ENCODE measurements around the gene DAPK2. TPM values are rescaled to one million over a fixed set of nuclear protein-coding genes. Genes with fewer than 3 reads are reported as not detected.
"Not testable (repeated sequence)": the region's sequence is repeated elsewhere in the genome, so short reads cannot be mapped to it uniquely, and the experiment has no call there.

The DAPK2 gene
- total and polyA plus RNA-seq, 2 of the 4 experiments (the other 2 are of a cell fraction), result 0.34 to 0.36 TPM

- CTCF ChIA-PET, result no interaction called here
- no peaks in the 10 kb centered on the region for H3K79me1 ChIP-seq (ENCODE audit: low read depth in 1 of 2, low read length in 2 of 2)
- dilution Hi-C loops (cut with HindIII; ENCODE audit: low sequenced_read_pairs, unreplicated experiment), result no loop called here
Measured at GRCh38 chr15:64058279-64058678, 12.0 kb upstream of the DAPK2 start.

GRCh38 chr15:64053674-64054073, 7.4 kb upstream of the DAPK2 start:
- BruUV-seq (replicated peaks); H2AK5ac ChIP-seq (ENCODE audit: low read depth, low read length); intact Hi-C loops (cut with micrococcal nuclease); dilution Hi-C loops (cut with HindIII; ENCODE audit: low sequenced_read_pairs, unreplicated experiment); H2BK20ac ChIP-seq (ENCODE audit: low read depth, low read length); H3K18ac ChIP-seq (ENCODE audit: low read depth, low read length); H4K20me1 ChIP-seq (ENCODE audit: insufficient read depth, low read length); H2AK9ac ChIP-seq (replicated peaks; ENCODE audit: low read depth, low read length, poor library complexity); H3K4ac ChIP-seq (ENCODE audit: low read depth, low read length); H3K79me1 ChIP-seq (ENCODE audit: low read depth in 1 of 2, low read length in 2 of 2); DNase-seq; H3K23ac ChIP-seq (ENCODE audit: low read depth, low read length); H2AFZ ChIP-seq (replicated peaks; ENCODE audit: low read length, poor library complexity); H4K91ac ChIP-seq (ENCODE audit: insufficient read depth, low read depth, low read length); H4K8ac ChIP-seq (ENCODE audit: low read depth in 2 of 2, low read length in 2 of 2); H3K4me2 ChIP-seq (ENCODE audit: low read depth, low read length); H2BK120ac ChIP-seq (ENCODE audit: low read depth, low read length); H3K36me3 ChIP-seq (ENCODE audit: control insufficient read depth, insufficient read depth, low read length); H3K4me1 ChIP-seq (ENCODE audit: control insufficient read depth, insufficient read depth, low read length); H3K14ac ChIP-seq (replicated peaks; ENCODE audit: low read depth, low read length); H3K27ac ChIP-seq (ENCODE audit: insufficient read depth, low read length); H3K9me3 ChIP-seq (ENCODE audit: control insufficient read depth, insufficient read depth, low read length); H2BK5ac ChIP-seq (ENCODE audit: low read depth, low read length, poor library complexity, severe bottlenecking); H4K5ac ChIP-seq (ENCODE audit: low read depth, low read length); H2BK15ac ChIP-seq (ENCODE audit: low read depth, low read length); H3K56ac ChIP-seq (ENCODE audit: extremely low read depth, insufficient read depth, low read length); H3K9me1 ChIP-seq (ENCODE audit: insufficient read depth, low read length); ATAC-seq (ENCODE audit: low read depth); POLR2A ChIA-PET (ENCODE audit: unreplicated experiment); H3K9ac ChIP-seq (ENCODE audit: low read depth, low read length); H3K4me3 ChIP-seq (ENCODE audit: insufficient read depth, low read depth, low read length): not testable (repeated sequence)
- H3K27me3 ChIP-seq (ENCODE audit: control insufficient read depth, insufficient read depth, low read length), result peaks cover 14% of the 10 kb centered on the region
- in situ Hi-C loops (cut with MboI; ENCODE audit: low sequenced_read_pairs), result loop anchor here (25.0 kb wide), 2 partner anchors 416 to 766 kb away; partner anchors contain the start of gene APH1B
- CTCF ChIA-PET, result interaction anchor here (1.0 kb wide), 1 partner anchor 299 kb away, joined by 3 read pairs; no protein-coding TSS in a partner anchor
- 86% methylated on average over 5 of the region's 12 CpGs; no CpG with 5 or more reads in 1 of the 2 experiments for WGBS, 2 experiments (ENCODE audit: extremely low coverage in 2 of 2, insufficient read length in 1 of 2)

More at GRCh38 chr15:64058279-64058678, 12.0 kb upstream of the DAPK2 start:
- H4K20me1 ChIP-seq (ENCODE audit: insufficient read depth, low read length), result no peaks in the 10 kb centered on the region
- no peak overlapping the region for H3K18ac ChIP-seq (ENCODE audit: low read depth, low read length)
- H3K9me3 ChIP-seq (ENCODE audit: control insufficient read depth, insufficient read depth, low read length), result no peaks in the 10 kb centered on the region
- TF ChIP-seq BHLHE40 (IDR thresholded peaks at IDR 0.05; ENCODE audit: low read depth, low read length), result no peak
- no peak for TF ChIP-seq CTCF (conservative IDR thresholded peaks at IDR 0.05; ENCODE audit: low read depth, low read length)
- no peak for TF ChIP-seq MAFK (IDR thresholded peaks at IDR 0.05; ENCODE audit: low read depth, low read length)
- no peak for TF ChIP-seq NFE2L2 (IDR thresholded peaks at IDR 0.05; ENCODE audit: low read depth, low read length)
- H4K91ac ChIP-seq (ENCODE audit: insufficient read depth, low read depth, low read length), result no peak overlapping the region
- no peak overlapping the region for H2BK5ac ChIP-seq (ENCODE audit: low read depth, low read length, poor library complexity, severe bottlenecking)
- no peak overlapping the region for H3K23ac ChIP-seq (ENCODE audit: low read depth, low read length)
- H3K4me3 ChIP-seq (ENCODE audit: insufficient read depth, low read depth, low read length), result no peak overlapping the region
- BruUV-seq (replicated peaks), result no TSS peak
- no peak overlapping the region for H2BK15ac ChIP-seq (ENCODE audit: low read depth, low read length)
- no peak overlapping the region for H2BK120ac ChIP-seq (ENCODE audit: low read depth, low read length)
- no peaks in the 10 kb centered on the region for H3K9me1 ChIP-seq (ENCODE audit: insufficient read depth, low read length)
- H3K27ac ChIP-seq (ENCODE audit: insufficient read depth, low read length), result no peak overlapping the region
- H4K8ac ChIP-seq (ENCODE audit: low read depth in 2 of 2, low read length in 2 of 2), result no peak overlapping the region
- H2AK9ac ChIP-seq (replicated peaks; ENCODE audit: low read depth, low read length, poor library complexity), result no peak overlapping the region
- intact Hi-C loops (cut with micrococcal nuclease) (no loop called here), in situ Hi-C loops (cut with MboI; ENCODE audit: low sequenced_read_pairs) (loop anchor here (25.0 kb wide), 2 partner anchors 421 to 771 kb away; partner anchors contain the start of gene APH1B)
- H3K36me3 ChIP-seq (ENCODE audit: control insufficient read depth, insufficient read depth, low read length), result no peaks in the 10 kb centered on the region
- H3K56ac ChIP-seq (ENCODE audit: extremely low read depth, insufficient read depth, low read length), result no peak overlapping the region
- no peaks in the 10 kb centered on the region for H3K4me1 ChIP-seq (ENCODE audit: control insufficient read depth, insufficient read depth, low read length)
- 65% methylated on average over 2 of the region's 5 CpGs; no CpG with 5 or more reads in 1 of the 2 experiments for WGBS, 2 experiments (ENCODE audit: extremely low coverage in 2 of 2, insufficient read length in 1 of 2)
- no peak overlapping the region for H2BK20ac ChIP-seq (ENCODE audit: low read depth, low read length)
- no peak overlapping the region for H2AK5ac ChIP-seq (ENCODE audit: low read depth, low read length)
- no peak overlapping the region for H3K4ac ChIP-seq (ENCODE audit: low read depth, low read length)
- no peak overlapping the region for H3K14ac ChIP-seq (replicated peaks; ENCODE audit: low read depth, low read length)
- H3K27me3 ChIP-seq (ENCODE audit: control insufficient read depth, insufficient read depth, low read length), result peaks cover 4% of the 10 kb centered on the region; the same call in 1 of the 2 replicates
- POLR2A ChIA-PET (ENCODE audit: unreplicated experiment), result no interaction called here
- DNase-seq (no peak), ATAC-seq (ENCODE audit: low read depth) (no peak)
- H2AFZ ChIP-seq (replicated peaks; ENCODE audit: low read length, poor library complexity), result no peak overlapping the region
- H4K5ac ChIP-seq (ENCODE audit: low read depth, low read length), result no peak overlapping the region
- no peak overlapping the region for H3K9ac ChIP-seq (ENCODE audit: low read depth, low read length)
- no peak overlapping the region for H3K4me2 ChIP-seq (ENCODE audit: low read depth, low read length)
